Transverse colon (tissue), 4 donors: ENCODE measurements around the gene STOML3. TPM values are rescaled to one million over a fixed set of nuclear protein-coding genes. Genes with fewer than 3 reads are reported as not detected.

Experiments used
- DNase-seq: peaks from one replicate; pipeline ENCODE4 v3.0.0-alpha.2; 2019
- H3K27ac ChIP-seq, 4 donors: fragments of 200-600 bp; sonication (generic); 2 replicates each; pipeline ENCODE4 v1.5.1; 2016 to 2018; ENCODE audit warnings: inconsistent platforms in 4 of 4
- H3K27me3 ChIP-seq: fragments of 200-600 bp; sonication (generic); 2 replicates; pipeline ENCODE4 v1.5.1; 2017; ENCODE audit warnings: inconsistent platforms
- H3K36me3 ChIP-seq, 4 donors: fragments of 200-600 bp; sonication (generic); 2 replicates each; pipeline ENCODE4 v1.5.1; 2017 to 2019; ENCODE audit warnings: inconsistent platforms in 4 of 4
- H3K4me1 ChIP-seq, 4 donors: fragments of 200-600 bp; sonication (generic); 2 replicates each; pipeline ENCODE4 v1.5.1; 2017 to 2020; ENCODE audit warnings: inconsistent platforms in 4 of 4
- H3K4me3 ChIP-seq, 4 donors: fragments of 200-600 bp; sonication (generic); 1 replicate in 1 of 4; 2 replicates in 3 of 4; pipeline versions ENCODE4 v1.5.1 to v1.6.1; 2017 to 2019; ENCODE audit warnings: inconsistent platforms in 4 of 4
- H3K9me3 ChIP-seq, 2 donors: fragments of 200-600 bp; sonication (generic); 2 replicates each; pipeline ENCODE4 v1.5.1; 2017 to 2019; ENCODE audit warnings: inconsistent platforms in 2 of 2
- CTCF ChIP-seq, 5 experiments: fragments of 200-600 bp in 3 of 5; fragments of 450-650 bp in 2 of 5; sonication (generic) in 3 of 5; IDR thresholded peaks; 1 replicate in 2 of 5; 2 replicates in 3 of 5; pipeline ENCODE4 v1.5.1; 2016 to 2017; ENCODE audit warnings: antibody characterized with exemption in 5 of 5, inconsistent platforms in 3 of 5, mild to moderate bottlenecking in 2 of 5, moderate library complexity in 1 of 5
- EP300 ChIP-seq: sonication (generic); formaldehyde crosslinking; IDR thresholded peaks from one replicate; pipeline ENCODE4 v1.6.1; 2017; ENCODE audit warnings: antibody characterized with exemption, low read depth
- POLR2A ChIP-seq: fragments of 450-650 bp; IDR thresholded peaks from one replicate; pipeline ENCODE4 v1.6.1; 2016; ENCODE audit warnings: antibody characterized with exemption, mild to moderate bottlenecking, moderate library complexity
- POLR2AphosphoS5 ChIP-seq, 3 donors: sonication (generic); formaldehyde crosslinking; IDR thresholded peaks; one replicate each; pipeline ENCODE4 v1.6.1; 2016; ENCODE audit warnings: antibody characterized with exemption in 3 of 3
- whole genome bisulfite sequencing, 2 donors: methylation state at CpG; one replicate each; pipeline ENCODE4 v1.1.5; 2018; ENCODE audit warnings: low coverage in 1 of 2; 5-methylcytosine and 5-hydroxymethylcytosine counted together
- in situ Hi-C, 4 donors: fragments of 200-750 bp; cut with MboI; loops; one replicate each; pipeline versions ENCODE4 v1.15.0 to v1.15.1; 2017; ENCODE audit warnings: low sequenced_read_pairs in 3 of 4, low pct_ligation_motif_present in 1 of 4, low pct_unique_long_range_greater_than_20kb in 1 of 4
- intact Hi-C: fragments of 100-400 bp; cut with DNase I; formaldehyde crosslinking; loops from one replicate; pipeline ENCODE4 v1.15.1; 2023; ENCODE audit warnings: low total_unique reads
- total RNA-seq, 4 donors: library from RNA; depleted of rRNA; stranded (reverse); fragments of >200 nt; gene quantifications; one replicate each; pipeline ENCODE4 v1.1.0, GENCODE V29; 2016

STOML3 gene
- total RNA-seq, 4 donors from 2014 or later, result 0.55 TPM; not detected in 3

GRCh38 chr13:38952827-38953226 is 37.8 kb downstream of the STOML3 start:
- in situ Hi-C loops, result no loop called here
- H3K27ac ChIP-seq, result no peak overlapping the region

GRCh38 chr13:38951525-38952313 is 38.9 kb downstream of the STOML3 start:
- Histone ChIP-seq H3K4me1 (peaks cover 0 to 13% (median 3%) of the 10 kb centered on the region in 4 donors), H3K9me3 (no peaks in the 10 kb centered on the region), H3K27ac (peak overlapping the region in 3 of 4 donors; percentile 34 to 63 (median 49)), H3K36me3 (no peaks in the 10 kb centered on the region), H3K27me3 (no peaks in the 10 kb centered on the region), H3K4me3 (peak overlapping the region in 1 of 4 donors; percentile 27)
- peak; percentile 85 for DNase-seq
- in situ Hi-C loops (no loop called here), intact Hi-C loops (no loop called here)
- TF ChIP-seq POLR2A, result no peak
- peak in 1 of 3 donors; percentile 47 for TF ChIP-seq POLR2AphosphoS5 (IDR thresholded peaks at IDR 0.05)
- WGBS, 2 donors, result 38 to 42% methylated on average over 9 of the region's 9 CpGs

More at GRCh38 chr13:38952827-38953226, 37.8 kb downstream of the STOML3 start:
- no peaks in the 10 kb centered on the region for H3K9me3 ChIP-seq
- 73% methylated on average over 1 of the region's 1 CpG for WGBS, 2 donors
- H3K36me3 ChIP-seq, result no peaks in the 10 kb centered on the region
- no peak overlapping the region for H3K4me3 ChIP-seq
- no peak for TF ChIP-seq POLR2A
- TF ChIP-seq CTCF (IDR thresholded peaks at IDR 0.05), result no peak
- no peak for TF ChIP-seq EP300
- no peak for TF ChIP-seq POLR2AphosphoS5 (IDR thresholded peaks at IDR 0.05)
- peaks cover 0 to 13% (median 3%) of the 10 kb centered on the region in 4 donors for H3K4me1 ChIP-seq
- intact Hi-C loops, result no loop called here
- no peaks in the 10 kb centered on the region for H3K27me3 ChIP-seq
- no peak for DNase-seq

GRCh38 chr13:38950987-38951386 is 39.6 kb downstream of the STOML3 start:
- 29 to 65% methylated on average over 3 of the region's 3 CpGs for WGBS, 2 donors
- Histone ChIP-seq H3K4me1 (peaks cover 0 to 13% (median 3%) of the 10 kb centered on the region in 4 donors), H3K27ac (peak overlapping the region in 1 of 4 donors; percentile 49), H3K9me3 (no peaks in the 10 kb centered on the region), H3K27me3 (no peaks in the 10 kb centered on the region), H3K4me3 (no peak overlapping the region), H3K36me3 (no peaks in the 10 kb centered on the region)
- TF ChIP-seq POLR2AphosphoS5 (IDR thresholded peaks at IDR 0.05) (no peak), POLR2A (no peak), CTCF (IDR thresholded peaks at IDR 0.05) (no peak), EP300 (no peak)
- intact Hi-C loops, result no loop called here
- no peak for DNase-seq
- in situ Hi-C loops, result no loop called here

- H3K36me3 ChIP-seq, result no peaks in the 10 kb centered on the region
- no peaks in the 10 kb centered on the region for H3K27me3 ChIP-seq
- in situ Hi-C loops, result no loop called here
- no peak overlapping the region for H3K4me3 ChIP-seq
- DNase-seq, result no peak
- 83 to 88% methylated on average over 1 to 3 of the region's 3 CpGs for WGBS, 2 donors
- no peak for TF ChIP-seq EP300
- intact Hi-C loops, result no loop called here
- H3K9me3 ChIP-seq, result no peaks in the 10 kb centered on the region
- H3K4me1 ChIP-seq, result peaks cover 0 to 6% (median 2%) of the 10 kb centered on the region in 4 donors
- H3K27ac ChIP-seq, result no peak overlapping the region
Measured at GRCh38 chr13:38947054-38947453, 43.6 kb downstream of the STOML3 start.

GRCh38 chr13:38944219-38944618 is 46.4 kb downstream of the STOML3 start:
- intact Hi-C loops (no loop called here), in situ Hi-C loops (no loop called here)
- DNase-seq, result no peak
- H3K36me3 ChIP-seq, result no peaks in the 10 kb centered on the region
- H3K9me3 ChIP-seq, result no peaks in the 10 kb centered on the region
- H3K27ac ChIP-seq, result no peak overlapping the region
- no peak overlapping the region for H3K4me3 ChIP-seq
- TF ChIP-seq CTCF (IDR thresholded peaks at IDR 0.05) (no peak), POLR2AphosphoS5 (IDR thresholded peaks at IDR 0.05) (no peak), EP300 (no peak), POLR2A (no peak)
- no peaks in the 10 kb centered on the region for H3K27me3 ChIP-seq
- H3K4me1 ChIP-seq, result no peaks in the 10 kb centered on the region
- 49 to 50% methylated on average over 3 of the region's 3 CpGs for WGBS, 2 donors
